ENCODE results near the gene MCEMP1.

GRCh38 chr19:7665076-7665475 lies 11.8 kb upstream of the MCEMP1 start:
- TF ChIP-seq CTCF (IDR thresholded peaks at IDR 0.05): no peak
- TF ChIP-seq POLR2AphosphoS5 (IDR thresholded peaks at IDR 0.05): no peak
- no peak for TF ChIP-seq POLR2A (IDR thresholded peaks at IDR 0.05)
- TF ChIP-seq EP300 (IDR thresholded peaks at IDR 0.05): no peak

Measured in sigmoid colon (tissue), 4 donors.